Kidney epithelial cell (primary cell): ENCODE data around the gene POLR2F. TPM values are rescaled to one million over a fixed set of nuclear protein-coding genes. Genes with fewer than 3 reads are reported as not detected.

ENCODE experiments used
- DNase-seq: peaks from one replicate; pipeline ENCODE4 v3.0.0-alpha.2; 2010; ENCODE audit warnings: low read depth
- H3K27me3 ChIP-seq: 2 replicates; pipeline ENCODE4 v1.6.0; 2011; ENCODE audit warnings: low read length; ENCODE audit not compliant: control insufficient read depth, insufficient read depth
- H3K36me3 ChIP-seq: 2 replicates; pipeline ENCODE4 v1.5.1; 2011; ENCODE audit warnings: low read length; ENCODE audit not compliant: control insufficient read depth, insufficient read depth
- H3K4me3 ChIP-seq: 2 replicates; pipeline ENCODE4 v1.5.1; 2011; ENCODE audit warnings: low read depth, mild to moderate bottlenecking, control low read depth, low read length
- total RNA-seq: library from RNA; depleted of rRNA; stranded (reverse); fragments of >200 nt; gene quantifications from 2 replicates; pipeline ENCODE4 v1.2.3, GENCODE V29; 2015
- TF ChIP-seq, protein P1 (sequence below): IDR thresholded peaks from 2 replicates; pipeline ENCODE4 v1.5.1; 2011; ENCODE audit warnings: mild to moderate bottlenecking, moderate library complexity, low read length, control low read depth, inconsistent platforms; ENCODE audit not compliant: insufficient read depth, poor library complexity, severe bottlenecking

The POLR2F gene
- total RNA-seq, 1 donor from 2014 or later: 79.8 TPM

DNA sequence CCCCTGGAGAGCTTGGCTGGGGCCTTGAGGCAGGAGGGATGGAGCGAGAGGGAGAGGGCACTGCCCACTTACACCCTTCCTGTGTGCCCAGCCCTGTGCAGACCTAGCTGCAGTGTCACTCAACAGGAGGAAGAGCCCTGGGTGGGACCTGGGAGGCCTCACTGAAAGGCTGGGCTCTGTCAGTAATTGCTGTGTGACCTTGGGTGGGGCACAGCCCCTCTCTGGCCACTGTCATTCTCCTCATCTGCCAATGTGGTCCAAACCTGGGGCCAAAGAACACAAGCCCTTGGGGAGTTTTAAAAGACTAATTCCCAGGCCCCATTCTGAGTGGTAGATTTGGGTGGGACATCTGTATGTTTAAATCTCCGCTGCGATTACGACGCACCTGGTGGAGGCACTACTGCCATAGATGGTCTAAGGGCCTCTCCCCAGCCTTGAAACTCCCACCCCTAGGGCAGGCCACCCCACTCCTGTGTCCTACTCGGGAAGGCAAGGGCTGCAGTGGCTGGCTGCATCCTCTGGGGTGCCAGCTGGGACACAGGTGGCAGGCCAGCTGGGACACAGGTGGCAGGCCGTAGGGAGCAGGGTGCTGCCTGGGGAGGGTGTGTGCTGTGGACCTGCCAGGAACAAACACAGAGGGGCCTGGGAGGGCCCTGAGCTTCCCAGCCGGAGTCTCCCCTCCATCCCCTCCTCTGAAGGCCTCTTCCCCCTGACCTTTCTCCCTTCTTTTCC lies 43.2 kb downstream of the POLR2F start:
- H3K4me3 ChIP-seq: no peak overlapping the region
- H3K27me3 ChIP-seq: peaks cover 9% of the 10 kb centered on the region
- DNase-seq: no peak
- TF ChIP-seq, protein P1, sequence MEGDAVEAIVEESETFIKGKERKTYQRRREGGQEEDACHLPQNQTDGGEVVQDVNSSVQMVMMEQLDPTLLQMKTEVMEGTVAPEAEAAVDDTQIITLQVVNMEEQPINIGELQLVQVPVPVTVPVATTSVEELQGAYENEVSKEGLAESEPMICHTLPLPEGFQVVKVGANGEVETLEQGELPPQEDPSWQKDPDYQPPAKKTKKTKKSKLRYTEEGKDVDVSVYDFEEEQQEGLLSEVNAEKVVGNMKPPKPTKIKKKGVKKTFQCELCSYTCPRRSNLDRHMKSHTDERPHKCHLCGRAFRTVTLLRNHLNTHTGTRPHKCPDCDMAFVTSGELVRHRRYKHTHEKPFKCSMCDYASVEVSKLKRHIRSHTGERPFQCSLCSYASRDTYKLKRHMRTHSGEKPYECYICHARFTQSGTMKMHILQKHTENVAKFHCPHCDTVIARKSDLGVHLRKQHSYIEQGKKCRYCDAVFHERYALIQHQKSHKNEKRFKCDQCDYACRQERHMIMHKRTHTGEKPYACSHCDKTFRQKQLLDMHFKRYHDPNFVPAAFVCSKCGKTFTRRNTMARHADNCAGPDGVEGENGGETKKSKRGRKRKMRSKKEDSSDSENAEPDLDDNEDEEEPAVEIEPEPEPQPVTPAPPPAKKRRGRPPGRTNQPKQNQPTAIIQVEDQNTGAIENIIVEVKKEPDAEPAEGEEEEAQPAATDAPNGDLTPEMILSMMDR: no peak
- no peaks in the 10 kb centered on the region for H3K36me3 ChIP-seq

DNA sequence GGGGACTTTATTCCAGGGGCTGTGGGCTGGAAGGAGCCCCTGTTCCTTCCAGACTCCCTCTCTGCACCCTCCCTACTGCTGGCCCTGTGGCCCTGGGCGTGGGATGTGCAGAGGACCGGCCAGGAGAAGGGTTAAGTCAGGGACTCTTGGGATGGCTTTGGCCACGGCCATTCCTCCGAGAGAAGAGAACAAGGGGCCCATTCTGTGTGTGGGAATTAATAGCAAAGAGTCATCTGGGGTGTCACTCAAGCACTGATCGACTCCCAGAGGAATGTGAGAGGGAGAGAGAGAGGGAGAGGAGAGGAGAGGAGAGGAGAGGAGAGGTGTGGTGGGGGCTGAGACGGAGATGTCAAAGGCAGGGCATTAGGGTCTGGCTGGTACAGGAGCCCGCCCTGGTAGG lies 45.0 kb downstream of the POLR2F start:
- no peak overlapping the region for H3K4me3 ChIP-seq
- no peaks in the 10 kb centered on the region for H3K36me3 ChIP-seq
- no peak for DNase-seq
- TF ChIP-seq, protein P1: no peak
- peaks cover 8% of the 10 kb centered on the region for H3K27me3 ChIP-seq

DNA sequence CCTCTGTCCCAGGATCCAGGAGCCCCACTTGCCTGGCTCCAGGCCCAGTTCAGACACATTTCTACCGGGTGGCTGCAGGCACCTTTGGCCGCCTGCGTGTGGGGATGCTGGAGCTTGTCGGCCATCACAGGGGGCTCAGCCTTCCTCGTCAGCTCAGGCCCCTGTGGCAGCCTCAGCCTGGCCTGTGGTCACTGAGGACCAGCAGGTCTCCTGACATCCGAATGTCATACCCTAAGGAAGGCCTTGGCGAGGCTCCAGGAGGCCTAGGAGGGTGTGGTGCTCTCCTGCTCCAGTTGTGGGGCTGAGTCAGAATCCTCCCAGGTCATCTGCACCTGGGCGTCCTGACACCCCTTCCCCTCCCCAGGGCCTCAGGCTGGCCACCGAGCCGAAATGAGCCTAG lies 45.7 kb downstream of the POLR2F start:
- DNase-seq: no peak
- TF ChIP-seq, protein P1: no peak
- H3K27me3 ChIP-seq: peaks cover 8% of the 10 kb centered on the region
- no peak overlapping the region for H3K4me3 ChIP-seq
- H3K36me3 ChIP-seq: no peaks in the 10 kb centered on the region

DNA sequence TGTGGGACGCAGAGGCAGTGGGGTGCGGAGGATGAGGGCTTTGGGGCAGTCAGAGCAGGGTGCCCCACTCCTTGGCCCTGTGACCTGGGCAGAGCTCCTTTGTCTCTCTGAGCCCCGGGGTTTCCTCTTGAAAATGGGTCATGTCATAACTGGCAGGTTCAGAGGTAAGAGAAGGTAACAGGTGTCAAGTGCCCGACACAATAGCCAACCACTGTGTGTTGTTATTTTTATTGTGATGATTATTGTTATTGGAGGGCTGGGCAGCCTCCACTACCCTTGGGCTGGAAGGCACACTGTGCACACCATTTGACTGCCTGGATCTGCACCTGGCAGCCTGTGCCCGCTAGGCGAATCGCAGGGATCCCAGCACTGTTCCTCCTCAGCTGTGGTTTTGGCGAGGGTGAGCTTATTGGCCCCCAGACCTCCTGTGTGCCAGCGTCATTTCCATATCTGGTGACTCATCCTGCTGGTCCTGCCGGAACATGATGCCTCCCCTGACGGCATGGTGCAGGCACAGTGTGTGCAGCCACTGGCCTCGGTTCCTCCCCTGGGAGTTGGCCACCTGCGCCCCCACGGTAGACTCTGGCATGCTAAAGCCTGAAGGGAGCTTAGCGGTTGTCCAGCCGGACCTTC lies 46.3 kb downstream of the POLR2F start:
- H3K36me3 ChIP-seq: no peaks in the 10 kb centered on the region
- H3K27me3 ChIP-seq: peaks cover 8% of the 10 kb centered on the region
- no peak overlapping the region for H3K4me3 ChIP-seq
- peak; percentile 7 for DNase-seq
- TF ChIP-seq, protein P1: no peak

DNA sequence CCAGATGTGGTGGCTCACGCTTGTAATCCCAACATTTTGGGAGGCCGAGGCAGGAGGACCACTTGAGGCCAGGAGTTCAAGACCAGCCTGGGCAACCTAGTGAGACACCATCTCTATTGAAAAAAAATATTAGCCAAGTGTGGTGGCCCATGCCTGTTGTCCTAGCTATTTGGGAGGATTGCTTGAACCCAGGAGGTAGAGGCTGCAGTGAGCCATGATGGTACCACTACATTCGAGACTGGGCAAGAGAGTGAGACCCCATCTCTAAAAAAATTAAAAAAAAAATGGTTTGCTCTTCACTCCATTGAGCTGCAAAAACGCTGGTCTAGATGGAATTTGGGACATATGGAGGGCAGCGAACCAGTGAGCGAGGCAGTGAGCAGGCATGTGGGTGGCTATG lies 52.4 kb downstream of the POLR2F start:
- H3K27me3 ChIP-seq: no peaks in the 10 kb centered on the region
- DNase-seq: no peak
- TF ChIP-seq, protein P1: no peak

More for the DNA sequence above, 52.4 kb downstream of the POLR2F start:
- H3K36me3 ChIP-seq: no peaks in the 10 kb centered on the region
- no peak overlapping the region for H3K4me3 ChIP-seq
